Glutamatergic neuron (in vitro differentiated cells): ENCODE measurements around the gene GNPTAB. TPM values are rescaled to one million over a fixed set of nuclear protein-coding genes. Genes with fewer than 3 reads are reported as not detected.

Experiments
- DNase-seq: peaks from one replicate; pipeline ENCODE4 v3.0.0; 2022
- H3K27ac Mint-ChIP-seq: one replicate; pipeline ENCODE4 v1.8.0; 2020; ENCODE audit warnings: mild to moderate bottlenecking, mixed read lengths, inconsistent platforms; ENCODE audit not compliant: unreplicated experiment
- H3K27me3 Mint-ChIP-seq: one replicate; pipeline ENCODE4 v1.8.0; 2020; ENCODE audit warnings: mild to moderate bottlenecking, moderate library complexity, mixed read lengths, inconsistent platforms; ENCODE audit not compliant: unreplicated experiment
- H3K36me3 Mint-ChIP-seq: one replicate; pipeline ENCODE4 v1.8.0; 2020; ENCODE audit warnings: mild to moderate bottlenecking, mixed read lengths, inconsistent platforms; ENCODE audit not compliant: unreplicated experiment
- H3K4me1 Mint-ChIP-seq: one replicate; pipeline ENCODE4 v1.8.0; 2020; ENCODE audit warnings: mild to moderate bottlenecking, low read depth, mixed read lengths, inconsistent platforms; ENCODE audit not compliant: unreplicated experiment
- H3K4me3 Mint-ChIP-seq: one replicate; pipeline ENCODE4 v1.8.0; 2020; ENCODE audit warnings: mild to moderate bottlenecking, mixed read lengths, inconsistent platforms; ENCODE audit not compliant: unreplicated experiment
- H3K9me3 Mint-ChIP-seq: one replicate; pipeline ENCODE4 v1.8.0; 2020; ENCODE audit warnings: mild to moderate bottlenecking, moderate library complexity, mixed read lengths, inconsistent platforms; ENCODE audit not compliant: unreplicated experiment
- total RNA-seq: library from RNA; stranded (reverse); fragmentation: NEBNext Ultra II Directional; extraction: Animal tissue kit (Norgen Biotek cat#: 25700); gene quantifications from one replicate; pipeline ENCODE4 v1.2.1, GENCODE V29; 2021; ENCODE audit not compliant: unreplicated experiment
- TF ChIP-seq, protein P1 (sequence below): fragments of 200-600 bp; sonication (generic); IDR thresholded peaks from one replicate; pipeline ENCODE4 v1.5.0; 2021; ENCODE audit not compliant: partially characterized antibody, unreplicated experiment

GNPTAB gene
- total RNA-seq, 1 donor from 2014 or later: 20.6 TPM

DNA sequence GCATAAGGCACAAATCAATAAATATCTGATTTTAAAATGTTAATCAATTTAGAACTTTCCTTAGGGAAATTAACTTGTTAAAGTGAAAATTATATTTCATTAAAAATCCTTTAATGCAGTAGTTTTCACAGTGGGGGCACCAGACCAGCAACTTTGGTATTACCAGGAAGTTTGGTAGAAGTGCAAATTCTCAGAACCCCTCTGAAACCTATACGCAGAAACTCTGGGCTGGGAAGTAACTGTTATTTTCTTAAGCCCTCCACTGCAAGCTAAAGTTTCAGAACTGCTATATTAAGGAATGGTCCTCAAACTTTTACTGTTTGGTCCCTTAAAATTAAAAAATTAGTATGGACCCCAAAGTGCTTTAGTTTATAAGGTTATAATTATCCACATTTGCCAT, 35.7 kb downstream of the GNPTAB start:
- TF ChIP-seq, protein P1, sequence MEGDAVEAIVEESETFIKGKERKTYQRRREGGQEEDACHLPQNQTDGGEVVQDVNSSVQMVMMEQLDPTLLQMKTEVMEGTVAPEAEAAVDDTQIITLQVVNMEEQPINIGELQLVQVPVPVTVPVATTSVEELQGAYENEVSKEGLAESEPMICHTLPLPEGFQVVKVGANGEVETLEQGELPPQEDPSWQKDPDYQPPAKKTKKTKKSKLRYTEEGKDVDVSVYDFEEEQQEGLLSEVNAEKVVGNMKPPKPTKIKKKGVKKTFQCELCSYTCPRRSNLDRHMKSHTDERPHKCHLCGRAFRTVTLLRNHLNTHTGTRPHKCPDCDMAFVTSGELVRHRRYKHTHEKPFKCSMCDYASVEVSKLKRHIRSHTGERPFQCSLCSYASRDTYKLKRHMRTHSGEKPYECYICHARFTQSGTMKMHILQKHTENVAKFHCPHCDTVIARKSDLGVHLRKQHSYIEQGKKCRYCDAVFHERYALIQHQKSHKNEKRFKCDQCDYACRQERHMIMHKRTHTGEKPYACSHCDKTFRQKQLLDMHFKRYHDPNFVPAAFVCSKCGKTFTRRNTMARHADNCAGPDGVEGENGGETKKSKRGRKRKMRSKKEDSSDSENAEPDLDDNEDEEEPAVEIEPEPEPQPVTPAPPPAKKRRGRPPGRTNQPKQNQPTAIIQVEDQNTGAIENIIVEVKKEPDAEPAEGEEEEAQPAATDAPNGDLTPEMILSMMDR: no peak
- no peak overlapping the region for H3K27ac Mint-ChIP-seq
- H3K9me3 Mint-ChIP-seq: peaks cover 2% of the 10 kb centered on the region
- DNase-seq: no peak
- H3K4me1 Mint-ChIP-seq: no peaks in the 10 kb centered on the region
- H3K36me3 Mint-ChIP-seq: no peaks in the 10 kb centered on the region
- no peaks in the 10 kb centered on the region for H3K27me3 Mint-ChIP-seq
- no peak overlapping the region for H3K4me3 Mint-ChIP-seq

DNA sequence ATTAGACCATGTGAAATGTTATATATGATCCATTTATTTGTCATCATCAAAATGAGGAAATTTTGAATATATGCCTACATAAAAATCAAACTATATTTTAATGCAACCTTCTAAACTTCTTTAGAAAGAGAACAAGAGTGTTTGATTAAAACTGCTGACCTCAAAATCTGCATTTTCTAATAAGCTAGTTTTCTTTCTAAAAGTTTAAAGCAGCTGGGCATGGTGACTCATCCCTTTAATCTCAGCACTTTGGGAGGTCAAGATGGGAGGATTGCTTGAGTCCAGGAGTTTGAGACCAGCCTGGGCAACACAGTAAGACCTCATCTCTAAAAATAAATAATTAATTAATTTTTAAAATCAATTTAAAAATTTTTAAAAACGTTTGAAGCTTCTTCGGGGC, 36.2 kb downstream of the GNPTAB start:
- H3K36me3 Mint-ChIP-seq: no peaks in the 10 kb centered on the region
- TF ChIP-seq, protein P1: no peak

DNA sequence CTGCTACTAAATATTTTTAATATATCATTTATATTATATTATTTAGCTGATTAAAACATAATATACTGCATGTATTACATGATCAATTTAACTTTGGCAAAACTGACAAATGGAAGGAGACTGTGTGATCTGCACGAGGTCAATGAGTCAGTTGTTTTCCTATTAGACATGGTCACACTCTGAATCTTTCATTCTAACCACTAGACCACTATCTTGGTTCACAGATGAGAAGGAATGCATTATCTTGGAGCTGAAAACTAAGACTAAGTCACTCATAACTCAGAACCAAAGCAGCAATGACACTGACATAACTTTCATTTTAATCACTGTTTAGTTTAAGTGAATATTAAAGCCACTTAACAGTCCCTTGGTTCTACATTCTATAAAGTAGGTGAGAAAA, 37.4 kb downstream of the GNPTAB start:
- H3K27me3 Mint-ChIP-seq: no peaks in the 10 kb centered on the region
- H3K4me3 Mint-ChIP-seq: no peak overlapping the region
- no peaks in the 10 kb centered on the region for H3K36me3 Mint-ChIP-seq
- H3K9me3 Mint-ChIP-seq: peaks cover 2% of the 10 kb centered on the region
- no peak overlapping the region for H3K27ac Mint-ChIP-seq
- TF ChIP-seq, protein P1: no peak
- DNase-seq: no peak
- H3K4me1 Mint-ChIP-seq: no peaks in the 10 kb centered on the region

More for the DNA sequence above, 36.2 kb downstream of the GNPTAB start:
- H3K4me1 Mint-ChIP-seq: no peaks in the 10 kb centered on the region
- H3K27ac Mint-ChIP-seq: no peak overlapping the region
- H3K4me3 Mint-ChIP-seq: no peak overlapping the region
- H3K27me3 Mint-ChIP-seq: no peaks in the 10 kb centered on the region
- DNase-seq: no peak
- peaks cover 2% of the 10 kb centered on the region for H3K9me3 Mint-ChIP-seq

DNA sequence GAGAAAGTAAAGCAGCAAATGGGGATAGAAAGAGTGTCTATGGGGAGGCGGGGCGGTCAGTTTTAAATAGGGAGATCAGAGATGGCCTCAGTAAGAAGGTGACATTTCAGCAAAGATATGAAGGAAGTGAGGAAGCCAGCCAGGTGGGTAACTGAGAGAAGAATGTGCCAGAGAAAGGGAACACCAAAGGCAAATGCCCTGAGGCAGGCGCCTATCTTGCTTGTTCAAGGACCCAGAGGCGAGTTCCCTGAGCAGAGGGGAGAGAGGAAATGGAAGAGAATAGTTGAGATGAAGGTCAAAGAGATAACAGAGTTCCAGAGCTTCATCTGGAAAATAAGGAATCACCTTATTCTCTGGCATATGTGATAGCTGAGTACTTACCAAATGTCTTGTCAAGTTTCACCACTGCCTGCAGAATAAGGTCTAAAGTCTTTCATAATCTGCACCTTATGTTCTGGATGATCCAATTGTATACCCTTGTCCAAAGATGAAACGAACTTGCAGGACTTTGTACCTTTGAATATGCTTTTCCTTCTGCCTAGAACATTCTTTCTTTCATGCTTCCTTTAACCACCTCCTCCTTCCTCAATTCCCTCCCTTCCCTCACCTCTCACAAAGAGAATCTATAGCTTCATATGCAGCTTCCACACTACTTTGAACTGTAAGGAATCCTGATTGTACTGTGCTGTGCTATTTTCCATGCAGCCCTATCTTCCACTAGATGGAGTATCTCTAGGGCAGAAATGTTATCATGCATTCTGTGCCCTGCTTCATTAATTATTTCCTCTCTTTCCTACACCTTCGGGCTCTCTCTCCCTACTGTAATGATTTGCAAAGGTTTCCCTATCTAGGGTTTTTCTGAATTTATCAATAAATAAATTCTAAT, 38.5 kb downstream of the GNPTAB start:
- H3K27ac Mint-ChIP-seq: no peak overlapping the region
- H3K4me3 Mint-ChIP-seq: no peak overlapping the region

DNA sequence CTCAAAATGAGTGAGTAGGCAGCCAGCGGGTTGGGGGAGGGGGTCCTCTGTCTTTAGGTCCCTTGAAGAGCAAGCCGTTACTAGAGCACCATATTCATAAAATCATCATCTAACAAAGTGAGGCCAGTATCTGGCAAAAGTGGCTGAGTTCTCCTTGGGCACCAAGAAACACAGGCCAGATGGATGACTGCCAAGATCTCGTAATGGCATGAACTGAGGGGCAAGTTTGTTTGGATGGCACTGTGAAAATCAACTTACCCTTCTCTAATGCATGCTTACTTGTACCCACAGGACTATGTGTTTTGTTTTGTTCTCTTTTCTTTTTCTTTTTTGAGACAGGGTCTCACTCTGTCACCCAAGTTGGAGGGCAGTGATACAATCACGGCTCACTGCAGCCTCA, 41.6 kb downstream of the GNPTAB start:
- Mint-ChIP-seq H3K36me3 (no peaks in the 10 kb centered on the region), H3K27me3 (no peaks in the 10 kb centered on the region)

More for the DNA sequence above, 38.5 kb downstream of the GNPTAB start:
- Mint-ChIP-seq H3K4me1 (no peaks in the 10 kb centered on the region), H3K27me3 (no peaks in the 10 kb centered on the region), H3K9me3 (peaks cover 2% of the 10 kb centered on the region), H3K36me3 (no peaks in the 10 kb centered on the region)
- TF ChIP-seq, protein P1: no peak
- DNase-seq: no peak

More for the DNA sequence above, 41.6 kb downstream of the GNPTAB start:
- Mint-ChIP-seq H3K4me3 (no peak overlapping the region), H3K9me3 (no peaks in the 10 kb centered on the region), H3K4me1 (no peaks in the 10 kb centered on the region), H3K27ac (no peak overlapping the region)
- TF ChIP-seq, protein P1: no peak
- DNase-seq: no peak
